Measurements from ENCODE around the gene LINC00305.

DNA sequence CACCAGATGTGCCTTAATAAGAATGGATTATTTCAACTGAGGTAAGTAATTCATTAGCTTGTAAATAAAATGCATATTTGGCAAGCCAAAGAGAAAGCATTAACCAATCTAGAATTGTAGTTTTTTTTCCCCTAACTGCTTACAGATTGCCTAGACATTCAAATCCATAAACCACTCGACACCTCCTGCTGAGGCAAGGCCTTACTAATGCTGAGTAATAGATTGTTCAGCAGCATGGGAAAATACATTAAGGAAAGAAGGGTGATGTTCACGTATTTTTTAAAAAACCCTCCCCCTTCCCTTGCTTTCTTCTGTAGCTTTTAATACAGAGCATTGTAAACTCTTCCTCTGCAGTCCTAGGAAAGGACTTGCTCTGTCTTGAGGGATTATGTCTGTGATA is 17.0 kb upstream of the LINC00305 start:
- TF ChIP-seq, protein P1, sequence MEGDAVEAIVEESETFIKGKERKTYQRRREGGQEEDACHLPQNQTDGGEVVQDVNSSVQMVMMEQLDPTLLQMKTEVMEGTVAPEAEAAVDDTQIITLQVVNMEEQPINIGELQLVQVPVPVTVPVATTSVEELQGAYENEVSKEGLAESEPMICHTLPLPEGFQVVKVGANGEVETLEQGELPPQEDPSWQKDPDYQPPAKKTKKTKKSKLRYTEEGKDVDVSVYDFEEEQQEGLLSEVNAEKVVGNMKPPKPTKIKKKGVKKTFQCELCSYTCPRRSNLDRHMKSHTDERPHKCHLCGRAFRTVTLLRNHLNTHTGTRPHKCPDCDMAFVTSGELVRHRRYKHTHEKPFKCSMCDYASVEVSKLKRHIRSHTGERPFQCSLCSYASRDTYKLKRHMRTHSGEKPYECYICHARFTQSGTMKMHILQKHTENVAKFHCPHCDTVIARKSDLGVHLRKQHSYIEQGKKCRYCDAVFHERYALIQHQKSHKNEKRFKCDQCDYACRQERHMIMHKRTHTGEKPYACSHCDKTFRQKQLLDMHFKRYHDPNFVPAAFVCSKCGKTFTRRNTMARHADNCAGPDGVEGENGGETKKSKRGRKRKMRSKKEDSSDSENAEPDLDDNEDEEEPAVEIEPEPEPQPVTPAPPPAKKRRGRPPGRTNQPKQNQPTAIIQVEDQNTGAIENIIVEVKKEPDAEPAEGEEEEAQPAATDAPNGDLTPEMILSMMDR (IDR thresholded peaks at IDR 0.05) = no peak
- no peak for TF ChIP-seq POLR2A (IDR thresholded peaks at IDR 0.05)
